Astrocyte (in vitro differentiated cells and primary cell): Measurements from ENCODE around the gene DUSP14.

Source experiments
- EZH2 ChIP-seq: IDR thresholded peaks from 2 replicates; pipeline ENCODE4 v1.6.1; 2012; ENCODE audit warnings: mild to moderate bottlenecking, low read length, inconsistent platforms; ENCODE audit not compliant: insufficient read depth
- TF ChIP-seq, protein P1 (sequence below): IDR thresholded peaks from 2 replicates; pipeline ENCODE4 v1.5.1; 2011; ENCODE audit warnings: low read depth, mild to moderate bottlenecking, inconsistent platforms, low read length, moderate library complexity; ENCODE audit not compliant: insufficient read depth

DNA sequence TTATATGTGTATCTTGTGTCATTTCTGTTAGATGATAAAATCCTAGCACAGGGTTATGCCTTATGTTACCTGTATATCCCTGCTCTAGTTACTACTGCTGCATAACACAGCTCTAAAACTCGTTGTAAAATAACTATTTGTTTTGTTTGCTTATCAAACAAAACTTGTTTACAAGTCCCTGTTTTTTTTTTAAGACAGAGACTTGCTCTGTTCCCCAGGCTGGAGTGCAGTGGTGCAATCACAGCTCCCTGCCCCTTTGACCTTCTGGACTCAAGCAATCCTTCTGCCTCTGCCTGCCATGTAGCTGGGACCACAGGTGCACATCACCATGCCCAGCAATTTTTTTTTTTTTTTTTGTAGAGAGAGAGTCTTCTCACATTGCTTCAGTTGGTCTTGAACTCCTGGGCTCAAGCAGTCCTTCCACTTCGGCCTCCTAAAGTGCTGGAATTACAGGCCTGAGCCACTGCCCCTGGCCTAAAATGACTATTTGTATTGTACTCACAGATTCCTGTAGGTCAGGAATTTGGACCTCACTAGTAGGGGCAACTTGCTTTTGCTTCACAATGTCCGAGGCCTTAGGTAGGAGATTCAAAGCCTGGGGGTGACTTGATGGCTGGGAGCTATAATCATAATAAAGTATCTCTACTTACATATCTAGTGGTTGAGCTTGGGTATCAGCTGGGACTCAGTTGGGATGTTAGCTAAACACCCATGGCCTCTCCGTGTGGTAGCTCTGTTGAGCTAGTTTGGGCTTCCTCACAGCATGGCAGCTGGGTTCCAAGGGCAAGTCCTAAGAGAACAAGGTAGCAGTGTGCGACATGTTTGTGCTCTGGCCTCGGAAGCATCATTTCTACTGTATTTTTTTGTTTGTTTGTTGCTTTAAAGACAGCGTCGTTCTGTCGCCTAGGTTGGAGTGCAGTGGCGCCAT is 12.6 kb downstream of the DUSP14 start:
- TF ChIP-seq, protein P1, sequence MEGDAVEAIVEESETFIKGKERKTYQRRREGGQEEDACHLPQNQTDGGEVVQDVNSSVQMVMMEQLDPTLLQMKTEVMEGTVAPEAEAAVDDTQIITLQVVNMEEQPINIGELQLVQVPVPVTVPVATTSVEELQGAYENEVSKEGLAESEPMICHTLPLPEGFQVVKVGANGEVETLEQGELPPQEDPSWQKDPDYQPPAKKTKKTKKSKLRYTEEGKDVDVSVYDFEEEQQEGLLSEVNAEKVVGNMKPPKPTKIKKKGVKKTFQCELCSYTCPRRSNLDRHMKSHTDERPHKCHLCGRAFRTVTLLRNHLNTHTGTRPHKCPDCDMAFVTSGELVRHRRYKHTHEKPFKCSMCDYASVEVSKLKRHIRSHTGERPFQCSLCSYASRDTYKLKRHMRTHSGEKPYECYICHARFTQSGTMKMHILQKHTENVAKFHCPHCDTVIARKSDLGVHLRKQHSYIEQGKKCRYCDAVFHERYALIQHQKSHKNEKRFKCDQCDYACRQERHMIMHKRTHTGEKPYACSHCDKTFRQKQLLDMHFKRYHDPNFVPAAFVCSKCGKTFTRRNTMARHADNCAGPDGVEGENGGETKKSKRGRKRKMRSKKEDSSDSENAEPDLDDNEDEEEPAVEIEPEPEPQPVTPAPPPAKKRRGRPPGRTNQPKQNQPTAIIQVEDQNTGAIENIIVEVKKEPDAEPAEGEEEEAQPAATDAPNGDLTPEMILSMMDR = no peak
- no peak for TF ChIP-seq EZH2
